Astrocyte (in vitro differentiated cells and primary cell): ENCODE results near the gene PPP2R5B. TPM values are rescaled to one million over a fixed set of nuclear protein-coding genes. Genes with fewer than 3 reads are reported as not detected.
A peak's percentile ranks its signal among the peaks of the same experiment; 100 is the strongest.

ENCODE experiments used
- DNase-seq: peaks from one replicate; pipeline ENCODE4 v3.0.0-alpha.2; 2010; ENCODE audit warnings: low read depth
- FAIRE-seq: peaks from 2 replicates; lab custom pipeline; 2011; peaks lifted over from hg19 to GRCh38; lab: Jason Lieb, UNC
- H2AFZ ChIP-seq: 2 replicates; pipeline ENCODE4 v1.6.0; 2012; ENCODE audit warnings: low read depth, low read length, inconsistent platforms
- H3K27ac ChIP-seq: 2 replicates; pipeline ENCODE4 v1.5.1; 2011; ENCODE audit warnings: low read depth, low read length, inconsistent platforms
- H3K27me3 ChIP-seq: 2 replicates; pipeline ENCODE4 v1.6.0; 2011; ENCODE audit warnings: low read length, inconsistent platforms; ENCODE audit not compliant: insufficient read depth
- H3K36me3 ChIP-seq: 2 replicates; pipeline ENCODE4 v1.5.1; 2011; ENCODE audit warnings: low read length, inconsistent platforms; ENCODE audit not compliant: insufficient read depth
- H3K4me1 ChIP-seq: 2 replicates; pipeline ENCODE4 v1.5.1; 2011; ENCODE audit warnings: low read length, inconsistent platforms; ENCODE audit not compliant: insufficient read depth
- H3K4me2 ChIP-seq: 2 replicates; pipeline ENCODE4 v1.6.0; 2012; ENCODE audit warnings: low read length, inconsistent platforms
- H3K4me3 ChIP-seq: 2 replicates; pipeline ENCODE4 v1.5.1; 2011; ENCODE audit warnings: low read depth, mild to moderate bottlenecking, low read length, inconsistent platforms; ENCODE audit not compliant: insufficient read depth
- H3K79me2 ChIP-seq: 2 replicates; pipeline ENCODE4 v1.6.0; 2012; ENCODE audit warnings: mild to moderate bottlenecking, low read length, inconsistent platforms; ENCODE audit not compliant: insufficient read depth
- H3K9ac ChIP-seq: 2 replicates; pipeline ENCODE4 v1.6.0; 2012; ENCODE audit warnings: mild to moderate bottlenecking, low read length, inconsistent platforms
- H3K9me3 ChIP-seq: 2 replicates; pipeline ENCODE4 v1.5.1; 2012; ENCODE audit warnings: low read depth, mild to moderate bottlenecking, low read length, inconsistent platforms; ENCODE audit not compliant: insufficient read depth
- H4K20me1 ChIP-seq: 2 replicates; pipeline ENCODE4 v1.6.0; 2012; ENCODE audit warnings: low read length, inconsistent platforms; ENCODE audit not compliant: insufficient read depth
- H3K27ac Mint-ChIP-seq: one replicate; pipeline ENCODE4 v1.8.0; 2021; ENCODE audit warnings: mild to moderate bottlenecking, mixed read lengths; ENCODE audit not compliant: unreplicated experiment
- H3K27me3 Mint-ChIP-seq: one replicate; pipeline ENCODE4 v1.8.0; 2021; ENCODE audit warnings: low read depth, mixed read lengths; ENCODE audit not compliant: unreplicated experiment
- H3K36me3 Mint-ChIP-seq: one replicate; pipeline ENCODE4 v1.8.0; 2021; ENCODE audit warnings: low read depth, mixed read lengths; ENCODE audit not compliant: unreplicated experiment
- H3K4me1 Mint-ChIP-seq: one replicate; pipeline ENCODE4 v1.8.0; 2021; ENCODE audit warnings: low read depth, mixed read lengths; ENCODE audit not compliant: unreplicated experiment
- H3K4me3 Mint-ChIP-seq: one replicate; pipeline ENCODE4 v1.8.0; 2021; ENCODE audit warnings: mild to moderate bottlenecking, moderate library complexity, mixed read lengths; ENCODE audit not compliant: unreplicated experiment
- H3K9me3 Mint-ChIP-seq: one replicate; pipeline ENCODE4 v1.8.0; 2021; ENCODE audit warnings: mild to moderate bottlenecking, mixed read lengths; ENCODE audit not compliant: unreplicated experiment
- EZH2 ChIP-seq: IDR thresholded peaks from 2 replicates; pipeline ENCODE4 v1.6.1; 2012; ENCODE audit warnings: mild to moderate bottlenecking, low read length, inconsistent platforms; ENCODE audit not compliant: insufficient read depth
- total RNA-seq: library from RNA; stranded (reverse); gene quantifications from 2 replicates; pipeline ENCODE4 v1.2.1, GENCODE V29; 2021
- TF ChIP-seq, protein P1 (sequence below): IDR thresholded peaks from 2 replicates; pipeline ENCODE4 v1.5.1; 2011; ENCODE audit warnings: low read depth, mild to moderate bottlenecking, inconsistent platforms, low read length, moderate library complexity; ENCODE audit not compliant: insufficient read depth

Gene PPP2R5B
- total RNA-seq, 1 donor from 2014 or later: 24.1 TPM

DNA sequence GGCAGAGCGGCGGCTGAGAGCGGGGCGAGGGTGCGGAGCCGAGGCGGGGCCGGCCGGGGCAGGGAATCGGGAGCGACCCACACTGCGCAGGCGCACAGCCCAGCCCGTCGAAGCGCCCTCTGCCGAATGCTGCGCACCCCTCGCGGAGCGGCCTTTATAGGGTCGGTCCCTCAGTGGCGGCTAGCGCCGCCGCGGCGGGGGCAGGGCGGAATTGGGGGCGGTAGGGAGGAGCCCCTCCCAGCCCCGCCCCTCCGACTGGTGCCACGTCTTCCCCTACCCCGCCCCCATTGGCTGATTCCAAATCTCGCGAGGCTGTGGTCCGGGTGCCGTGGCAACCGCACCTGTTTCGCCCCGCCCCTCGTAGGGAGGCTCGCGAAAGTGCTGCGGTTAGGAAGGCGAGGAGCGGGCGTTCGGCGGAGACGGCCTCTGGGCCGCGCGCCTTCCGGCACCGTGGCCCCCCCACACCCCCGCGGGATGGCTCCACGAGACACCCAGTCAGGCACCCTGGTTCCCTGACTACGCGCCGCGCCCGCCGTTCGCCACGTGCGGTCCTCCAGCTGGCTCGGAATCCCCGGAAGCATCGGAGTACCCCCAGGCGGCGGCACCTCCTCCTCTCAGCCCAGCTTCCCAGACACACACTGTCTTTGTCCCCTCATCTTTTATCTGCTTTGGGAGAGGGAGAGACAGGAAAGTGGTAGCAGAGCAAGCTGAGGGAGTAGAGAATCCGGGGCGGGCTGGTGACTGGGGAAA lies 45.8 kb upstream of the PPP2R5B start, which contains the start of gene EHD1:
Gene EHD1, minus strand, starts transcription at position 128 of the 750 bp plus-strand sequence. CDS start 157 bp downstream, outside the sequence.
- no peak for FAIRE-seq
- Mint-ChIP-seq H3K36me3 (peaks cover 20% of the 10 kb centered on the region), H3K27ac (peak within 1 kb of the TSS; percentile 91), H3K27me3 (no peaks in the 10 kb centered on the region), H3K4me1 (peaks cover 22% of the 10 kb centered on the region), H3K4me3 (peak within 1 kb of the TSS; percentile 98), H3K9me3 (no peaks in the 10 kb centered on the region)
- peak within 1 kb of the TSS; percentile 92 for H3K9ac ChIP-seq
- peak within 1 kb of the TSS; percentile 98 for H3K4me2 ChIP-seq
- H3K79me2 ChIP-seq: peaks cover 42% of the 10 kb centered on the region
- peak within 1 kb of the TSS; percentile 90 for H2AFZ ChIP-seq
- TF ChIP-seq, protein P1, sequence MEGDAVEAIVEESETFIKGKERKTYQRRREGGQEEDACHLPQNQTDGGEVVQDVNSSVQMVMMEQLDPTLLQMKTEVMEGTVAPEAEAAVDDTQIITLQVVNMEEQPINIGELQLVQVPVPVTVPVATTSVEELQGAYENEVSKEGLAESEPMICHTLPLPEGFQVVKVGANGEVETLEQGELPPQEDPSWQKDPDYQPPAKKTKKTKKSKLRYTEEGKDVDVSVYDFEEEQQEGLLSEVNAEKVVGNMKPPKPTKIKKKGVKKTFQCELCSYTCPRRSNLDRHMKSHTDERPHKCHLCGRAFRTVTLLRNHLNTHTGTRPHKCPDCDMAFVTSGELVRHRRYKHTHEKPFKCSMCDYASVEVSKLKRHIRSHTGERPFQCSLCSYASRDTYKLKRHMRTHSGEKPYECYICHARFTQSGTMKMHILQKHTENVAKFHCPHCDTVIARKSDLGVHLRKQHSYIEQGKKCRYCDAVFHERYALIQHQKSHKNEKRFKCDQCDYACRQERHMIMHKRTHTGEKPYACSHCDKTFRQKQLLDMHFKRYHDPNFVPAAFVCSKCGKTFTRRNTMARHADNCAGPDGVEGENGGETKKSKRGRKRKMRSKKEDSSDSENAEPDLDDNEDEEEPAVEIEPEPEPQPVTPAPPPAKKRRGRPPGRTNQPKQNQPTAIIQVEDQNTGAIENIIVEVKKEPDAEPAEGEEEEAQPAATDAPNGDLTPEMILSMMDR: peak; percentile 21
- TF ChIP-seq EZH2: no peak
- no peaks in the 10 kb centered on the region for H3K9me3 ChIP-seq
- H3K36me3 ChIP-seq: no peaks in the 10 kb centered on the region
- DNase-seq: peak; percentile 81
- H3K4me1 ChIP-seq: peaks cover 30% of the 10 kb centered on the region
- H3K27ac ChIP-seq: peak within 1 kb of the TSS; percentile 75
- H4K20me1 ChIP-seq: peaks cover 42% of the 10 kb centered on the region
- H3K4me3 ChIP-seq: peak within 1 kb of the TSS; percentile 96
- H3K27me3 ChIP-seq: no peaks in the 10 kb centered on the region

DNA sequence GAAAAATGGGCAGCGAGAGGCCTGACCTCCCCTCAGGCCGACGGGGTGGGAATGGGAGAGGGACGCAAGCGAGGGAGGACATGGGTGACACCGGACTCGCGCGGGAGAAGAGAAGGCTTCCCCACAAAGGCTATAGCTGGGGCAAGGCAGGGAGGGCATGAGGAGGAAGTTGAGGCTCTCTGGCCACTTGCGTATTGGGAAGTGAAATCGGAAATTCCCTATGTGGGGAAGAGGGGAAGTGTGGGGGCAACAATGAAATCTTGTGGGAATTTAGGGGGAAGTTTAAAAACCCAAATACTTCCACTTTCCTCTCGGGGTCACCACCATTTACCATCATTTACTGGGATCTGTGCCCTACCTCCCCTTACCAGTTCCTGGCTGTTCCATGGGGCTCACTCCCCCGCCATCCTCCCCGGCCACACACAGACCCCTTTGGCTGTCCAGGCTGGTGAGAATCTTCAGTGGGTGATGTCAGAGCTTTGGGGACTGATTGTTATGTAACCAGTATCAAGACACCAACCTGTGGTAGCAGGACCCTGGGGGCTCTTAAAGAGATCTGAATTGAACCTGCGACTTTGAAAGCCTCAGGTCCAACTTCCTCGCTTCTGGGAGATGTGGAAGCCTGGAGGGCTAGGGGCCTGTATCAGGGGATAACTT lies 45.1 kb upstream of the PPP2R5B start:
- H3K4me2 ChIP-seq: peak overlapping the region; percentile 90
- peaks cover 40% of the 10 kb centered on the region for H3K79me2 ChIP-seq
- Mint-ChIP-seq H3K4me1 (peaks cover 19% of the 10 kb centered on the region), H3K27me3 (peaks cover 4% of the 10 kb centered on the region), H3K27ac (peak overlapping the region; percentile 91), H3K9me3 (no peaks in the 10 kb centered on the region), H3K36me3 (peaks cover 18% of the 10 kb centered on the region), H3K4me3 (peak overlapping the region; percentile 91)
- H3K36me3 ChIP-seq: no peaks in the 10 kb centered on the region
- H3K4me1 ChIP-seq: peaks cover 28% of the 10 kb centered on the region
- peak overlapping the region; percentile 90 for H2AFZ ChIP-seq
- FAIRE-seq: no peak
- peak overlapping the region; percentile 88 for H3K9ac ChIP-seq
- no peaks in the 10 kb centered on the region for H3K27me3 ChIP-seq
- no peak for TF ChIP-seq EZH2
- TF ChIP-seq, protein P1: no peak
- H3K27ac ChIP-seq: peak overlapping the region; percentile 75
- peaks cover 38% of the 10 kb centered on the region for H4K20me1 ChIP-seq
- DNase-seq: no peak
- no peaks in the 10 kb centered on the region for H3K9me3 ChIP-seq
- H3K4me3 ChIP-seq: peak overlapping the region; percentile 71
